ENCODE data around the gene SNAI1. TPM values are rescaled to one million over a fixed set of nuclear protein-coding genes. Genes with fewer than 3 reads are reported as not detected.

Gene SNAI1
- total RNA-seq, 2 experiments from 2014 or later: 1.6 to 3.6 TPM

GRCh38 chr20:49984426-49985153 lies 1.8 kb downstream of the SNAI1 start:
- Histone ChIP-seq H4K20me1 (ENCODE audit: insufficient read depth, low read length) (no peaks in the 10 kb centered on the region), H2AFZ (ENCODE audit: low read length) (no peak overlapping the region), H3K4me3 (ENCODE audit: low read depth, low read length, poor library complexity, severe bottlenecking) (no peak overlapping the region), H3K4me1 (ENCODE audit: insufficient read depth, low read length, poor library complexity, severe bottlenecking) (peaks cover 36% of the 10 kb centered on the region), H3K79me2 (ENCODE audit: insufficient read depth, low read depth, low read length) (no peaks in the 10 kb centered on the region), H3K9me3 (ENCODE audit: low read length) (no peaks in the 10 kb centered on the region), H3K9me2 (ENCODE audit: insufficient read depth, low read length) (no peaks in the 10 kb centered on the region), H3K27ac (ENCODE audit: low read depth, low read length, poor library complexity, severe bottlenecking) (no peak overlapping the region), H3K36me3 (ENCODE audit: insufficient read depth, low read length) (no peaks in the 10 kb centered on the region), H3K4me2 (ENCODE audit: low read length) (0 out of 2 replicates have a peak overlapping the region, but pooled peaks have one; percentile 2)
- intact Hi-C loops (cut with micrococcal nuclease; ENCODE audit: unreplicated experiment): no loop called here
- no peak for DNase-seq (ENCODE audit: low spot score)
- ChIA-PET POLR2A (interaction anchor here (0.5 to 1.0 kb wide), 2 partner anchors 28 to 562 kb away, joined by 3 read pairs; no protein-coding TSS in a partner anchor), CTCF (ENCODE audit: unreplicated experiment) (no interaction called here)
- TF ChIP-seq, protein P1, sequence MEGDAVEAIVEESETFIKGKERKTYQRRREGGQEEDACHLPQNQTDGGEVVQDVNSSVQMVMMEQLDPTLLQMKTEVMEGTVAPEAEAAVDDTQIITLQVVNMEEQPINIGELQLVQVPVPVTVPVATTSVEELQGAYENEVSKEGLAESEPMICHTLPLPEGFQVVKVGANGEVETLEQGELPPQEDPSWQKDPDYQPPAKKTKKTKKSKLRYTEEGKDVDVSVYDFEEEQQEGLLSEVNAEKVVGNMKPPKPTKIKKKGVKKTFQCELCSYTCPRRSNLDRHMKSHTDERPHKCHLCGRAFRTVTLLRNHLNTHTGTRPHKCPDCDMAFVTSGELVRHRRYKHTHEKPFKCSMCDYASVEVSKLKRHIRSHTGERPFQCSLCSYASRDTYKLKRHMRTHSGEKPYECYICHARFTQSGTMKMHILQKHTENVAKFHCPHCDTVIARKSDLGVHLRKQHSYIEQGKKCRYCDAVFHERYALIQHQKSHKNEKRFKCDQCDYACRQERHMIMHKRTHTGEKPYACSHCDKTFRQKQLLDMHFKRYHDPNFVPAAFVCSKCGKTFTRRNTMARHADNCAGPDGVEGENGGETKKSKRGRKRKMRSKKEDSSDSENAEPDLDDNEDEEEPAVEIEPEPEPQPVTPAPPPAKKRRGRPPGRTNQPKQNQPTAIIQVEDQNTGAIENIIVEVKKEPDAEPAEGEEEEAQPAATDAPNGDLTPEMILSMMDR (conservative IDR thresholded peaks at IDR 0.05; ENCODE audit: low read length): no peak
- no peak for TF ChIP-seq EZH2phosphoT487 (IDR thresholded peaks at IDR 0.05; ENCODE audit: borderline replicate concordance, low read depth, low read length)
- TSS peak; percentile 63 for BruUV-seq (replicated peaks)

GRCh38 chr20:49985157-49985556 lies 2.4 kb downstream of the SNAI1 start:
- Histone ChIP-seq H3K4me2 (ENCODE audit: low read length) (0 out of 2 replicates have a peak overlapping the region, but pooled peaks have one; percentile 2), H3K27ac (ENCODE audit: low read depth, low read length, poor library complexity, severe bottlenecking) (no peak overlapping the region), H3K36me3 (ENCODE audit: insufficient read depth, low read length) (no peaks in the 10 kb centered on the region), H3K4me3 (ENCODE audit: low read depth, low read length, poor library complexity, severe bottlenecking) (no peak overlapping the region), H3K4me1 (ENCODE audit: insufficient read depth, low read length, poor library complexity, severe bottlenecking) (peaks cover 30% of the 10 kb centered on the region), H3K9me2 (ENCODE audit: insufficient read depth, low read length) (no peaks in the 10 kb centered on the region), H3K79me2 (ENCODE audit: insufficient read depth, low read depth, low read length) (no peaks in the 10 kb centered on the region), H4K20me1 (ENCODE audit: insufficient read depth, low read length) (no peaks in the 10 kb centered on the region), H3K9me3 (ENCODE audit: low read length) (no peaks in the 10 kb centered on the region), H2AFZ (ENCODE audit: low read length) (no peak overlapping the region)
- intact Hi-C loops (cut with micrococcal nuclease; ENCODE audit: unreplicated experiment): no loop called here
- no peak for TF ChIP-seq EZH2phosphoT487 (IDR thresholded peaks at IDR 0.05; ENCODE audit: borderline replicate concordance, low read depth, low read length)
- TF ChIP-seq, protein P1 (conservative IDR thresholded peaks at IDR 0.05; ENCODE audit: low read length): no peak
- no peak for DNase-seq (ENCODE audit: low spot score)
- no TSS peak for BruUV-seq (replicated peaks)
- POLR2A ChIA-PET: no interaction called here
- CTCF ChIA-PET (ENCODE audit: unreplicated experiment): no interaction called here

GRCh38 chr20:49985617-49986016 lies 2.8 kb downstream of the SNAI1 start:
- H3K9me3 ChIP-seq (ENCODE audit: low read length): no peaks in the 10 kb centered on the region
- BruUV-seq (replicated peaks): no TSS peak
- H3K79me2 ChIP-seq (ENCODE audit: insufficient read depth, low read depth, low read length): no peaks in the 10 kb centered on the region
- H3K36me3 ChIP-seq (ENCODE audit: insufficient read depth, low read length): no peaks in the 10 kb centered on the region
- H3K27ac ChIP-seq (ENCODE audit: low read depth, low read length, poor library complexity, severe bottlenecking): no peak overlapping the region
- no peaks in the 10 kb centered on the region for H3K9me2 ChIP-seq (ENCODE audit: insufficient read depth, low read length)
- H2AFZ ChIP-seq (ENCODE audit: low read length): no peak overlapping the region
- intact Hi-C loops (cut with micrococcal nuclease; ENCODE audit: unreplicated experiment): no loop called here
- TF ChIP-seq, protein P1 (conservative IDR thresholded peaks at IDR 0.05; ENCODE audit: low read length): no peak
- no peak for TF ChIP-seq EZH2phosphoT487 (IDR thresholded peaks at IDR 0.05; ENCODE audit: borderline replicate concordance, low read depth, low read length)
- ChIA-PET CTCF (ENCODE audit: unreplicated experiment) (no interaction called here), POLR2A (no interaction called here)
- no peak overlapping the region for H3K4me2 ChIP-seq (ENCODE audit: low read length)
- DNase-seq (ENCODE audit: low spot score): no peak
- no peak overlapping the region for H3K4me3 ChIP-seq (ENCODE audit: low read depth, low read length, poor library complexity, severe bottlenecking)
- peaks cover 26% of the 10 kb centered on the region for H3K4me1 ChIP-seq (ENCODE audit: insufficient read depth, low read length, poor library complexity, severe bottlenecking)
- no peaks in the 10 kb centered on the region for H4K20me1 ChIP-seq (ENCODE audit: insufficient read depth, low read length)

Measured in OCI-LY7 (cell line).